B cell (primary cell): Measurements from ENCODE around the gene POU2F3. TPM values are rescaled to one million over a fixed set of nuclear protein-coding genes. Genes with fewer than 3 reads are reported as not detected.

Experiments used
- ATAC-seq: fragments of 200-7000 bp; cut with Tn5 transposase; one replicate; pipeline ENCODE4 v1.10.0; 2021; ENCODE audit warnings: low read depth, mild to moderate bottlenecking, moderate number of reproducible peaks, moderate library complexity
- CTCF ChIA-PET: fragments of 350-600 bp; sonication (Branson Sonifier 250); formaldehyde crosslinking; loops from one replicate; lab custom pipeline; 2021; ENCODE audit warnings: antibody characterized with exemption, inconsistent platforms; lab: Charles Lee
- POLR2A ChIA-PET: fragments of 350-600 bp; sonication (Branson Sonifier 250); formaldehyde crosslinking; loops from one replicate; lab custom pipeline; 2021; ENCODE audit warnings: antibody characterized with exemption; lab: Charles Lee
- DNase-seq: peaks from one replicate; pipeline ENCODE4 v3.0.0; 2013
- H2AFZ ChIP-seq: 2 replicates; pipeline ENCODE4 v1.6.1; 2012; ENCODE audit warnings: mild to moderate bottlenecking, low read depth, low read length; ENCODE audit not compliant: insufficient read depth, poor library complexity, severe bottlenecking
- H3K27ac ChIP-seq, 2 donors: 1 replicate in 1 of 2; 2 replicates in 1 of 2; pipeline ENCODE4 v1.5.1; 2012 to 2013; ENCODE audit warnings: low read length in 2 of 2, mild to moderate bottlenecking in 2 of 2, moderate library complexity in 1 of 2
- H3K27me3 ChIP-seq, 4 experiments: fragments of 200-600 bp in 1 of 4; sonication (generic) in 1 of 4; replicated peaks in 1 of 4; 1 replicate in 2 of 4; 2 replicates in 2 of 4; pipeline versions ENCODE4 v1.6.1 to v1.7.0; 2013 to 2016; ENCODE audit warnings: low read length in 3 of 4, mild to moderate bottlenecking in 2 of 4, mixed read lengths in 1 of 4, moderate library complexity in 1 of 4; ENCODE audit not compliant: insufficient read depth in 4 of 4, control insufficient read depth in 3 of 4; ENCODE audit errors: control extremely low read depth in 1 of 4
- H3K36me3 ChIP-seq, 2 experiments: replicated peaks in 1 of 2; 1 replicate in 1 of 2; 2 replicates in 1 of 2; pipeline versions ENCODE4 v1.6.1 to v1.7.1; 2013; ENCODE audit warnings: low read length in 1 of 2; ENCODE audit not compliant: insufficient read depth in 2 of 2, control insufficient read depth in 1 of 2; ENCODE audit errors: control extremely low read depth in 1 of 2, extremely low read depth in 1 of 2
- H3K4me1 ChIP-seq, 2 donors: fragments of 200-600 bp in 1 of 2; sonication (generic) in 1 of 2; 1 replicate in 1 of 2; 2 replicates in 1 of 2; pipeline versions ENCODE4 v1.5.1 to v1.6.1; 2013 to 2017; ENCODE audit warnings: low read length in 2 of 2; ENCODE audit not compliant: control insufficient read depth in 2 of 2, insufficient read depth in 2 of 2
- H3K4me2 ChIP-seq: replicated peaks from 2 replicates; pipeline ENCODE3; 2012; ENCODE audit warnings: mild to moderate bottlenecking, low read depth, low read length; ENCODE audit not compliant: poor library complexity, severe bottlenecking
- H3K4me3 ChIP-seq, 5 experiments: fragments of 200-600 bp in 1 of 5; sonication (generic) in 1 of 5; 1 replicate in 3 of 5; 2 replicates in 2 of 5; pipeline versions ENCODE4 v1.5.1 to v1.7.0; 2011 to 2016; ENCODE audit warnings: low read length in 4 of 5, mild to moderate bottlenecking in 4 of 5, low read depth in 2 of 5, control low read depth in 1 of 5, moderate library complexity in 1 of 5; ENCODE audit not compliant: insufficient read depth in 1 of 5; ENCODE audit errors: control extremely low read depth in 1 of 5, extremely low read depth in 1 of 5
- H3K79me2 ChIP-seq: fragments of 200-600 bp; sonication (generic); one replicate; pipeline ENCODE4 v1.6.0; 2016; ENCODE audit warnings: low read length; ENCODE audit not compliant: control insufficient read depth, insufficient read depth
- H3K9ac ChIP-seq: fragments of 200-600 bp; sonication (generic); 2 replicates; pipeline ENCODE4 v1.6.1; 2017; ENCODE audit warnings: mild to moderate bottlenecking, low read length, moderate library complexity
- H3K9me3 ChIP-seq, 3 donors: one replicate each; pipeline versions ENCODE4 v1.6.1 to v1.7.1; 2013; ENCODE audit warnings: low read length in 2 of 3; ENCODE audit not compliant: control insufficient read depth in 2 of 3, insufficient read depth in 1 of 3; ENCODE audit errors: control extremely low read depth in 1 of 3
- H4K20me1 ChIP-seq: 2 replicates; pipeline ENCODE4 v1.6.0; 2012; ENCODE audit warnings: mild to moderate bottlenecking, low read length; ENCODE audit not compliant: insufficient read depth, control insufficient read depth, poor library complexity, severe bottlenecking
- H3K27ac Mint-ChIP-seq: one replicate; pipeline ENCODE4 v1.8.0; 2021; ENCODE audit warnings: mixed read lengths
- H3K27me3 Mint-ChIP-seq: one replicate; pipeline ENCODE4 v1.8.0; 2021; ENCODE audit warnings: mixed read lengths
- H3K4me1 Mint-ChIP-seq: one replicate; pipeline ENCODE4 v1.8.0; 2021; ENCODE audit warnings: mixed read lengths
- H3K4me3 Mint-ChIP-seq: one replicate; pipeline ENCODE4 v1.8.0; 2021; ENCODE audit warnings: mixed read lengths
- H3K9me3 Mint-ChIP-seq: one replicate; pipeline ENCODE4 v1.8.0; 2022; ENCODE audit warnings: mixed read lengths; ENCODE audit not compliant: insufficient read depth
- EZH2 ChIP-seq: IDR thresholded peaks from 2 replicates; pipeline ENCODE4 v1.6.1; 2012; ENCODE audit warnings: borderline replicate concordance, low read depth, mild to moderate bottlenecking, moderate library complexity, low read length; ENCODE audit not compliant: insufficient read depth, poor library complexity, severe bottlenecking
- WGBS: methylation state at CpG from one replicate; pipeline ENCODE4 v1.1.5; 2013; ENCODE audit warnings: missing lambda C conversion rate; ENCODE audit not compliant: insufficient coverage; 5-methylcytosine and 5-hydroxymethylcytosine counted together
- intact Hi-C: fragments of 100-400 bp; cut with micrococcal nuclease; formaldehyde crosslinking; loops from one replicate; pipeline ENCODE4 v1.10.0; 2022
- polyA plus RNA-seq: library from polyadenylated mRNA; depleted of rRNA; stranded (reverse); fragments of >200 nt; gene quantifications from 2 replicates; pipeline ENCODE4 v1.2.3, GENCODE V29; 2012
- total RNA-seq, 2 donors: library from RNA; stranded (reverse); fragments of 120-200 nt in 1 of 2; gene quantifications; 1 replicate in 1 of 2; 2 replicates in 1 of 2; pipeline versions ENCODE4 v1.2.3 to v1.2.4, GENCODE V29; 2013 to 2022
- TF ChIP-seq, protein P1 (sequence below): fragments of 200-600 bp; IDR thresholded peaks from one replicate; pipeline ENCODE4 v1.8.0; 2022; ENCODE audit warnings: antibody characterized with exemption, mild to moderate bottlenecking

The POU2F3 gene
- total and polyA plus RNA-seq, 2 donors (not counting 1 experiment from before 2014, with no cell fraction given) = not detected

DNA sequence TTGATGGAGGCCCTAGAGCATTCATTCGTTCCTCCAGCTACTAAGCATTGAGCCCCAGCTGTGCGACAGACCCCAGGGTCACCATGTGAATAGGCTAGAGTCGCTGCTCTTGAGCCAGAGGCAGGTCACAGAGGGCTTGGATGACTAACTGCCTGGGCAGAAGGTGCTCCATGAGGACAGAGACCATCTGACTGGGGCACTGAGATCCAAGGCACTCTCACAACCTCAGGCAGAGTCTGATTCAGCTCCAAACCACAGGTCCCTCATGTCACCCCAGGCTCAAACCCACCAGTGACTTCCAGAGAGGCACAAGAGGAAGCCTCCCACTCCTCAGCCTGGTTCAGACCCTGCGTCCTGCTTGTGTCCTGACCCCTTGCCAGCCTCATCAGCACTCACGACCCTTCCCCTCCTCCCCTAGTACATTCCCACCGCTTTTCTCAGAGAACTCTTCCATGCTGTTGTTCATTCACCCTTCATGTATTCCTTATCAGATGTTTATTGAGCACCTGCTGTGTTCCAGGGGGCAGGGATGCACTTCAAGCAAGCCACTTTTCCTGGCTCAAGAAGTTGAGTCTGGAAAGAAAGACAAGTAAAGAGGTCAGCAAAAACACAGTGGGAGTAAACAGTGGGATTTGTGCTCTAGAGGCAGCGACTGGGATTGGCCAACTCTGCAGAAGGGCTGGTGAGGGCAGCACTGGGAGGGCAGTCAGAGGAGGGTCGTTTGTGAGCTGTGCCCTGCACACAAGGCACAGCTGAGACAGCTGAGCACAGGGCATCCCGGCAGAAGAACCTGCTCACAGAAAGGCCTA, 19.8 kb upstream of the POU2F3 start:
- 66% methylated on average over 9 of the region's 9 CpGs for WGBS
- no peak for ATAC-seq
- DNase-seq = no peak
- Mint-ChIP-seq H3K4me3 (no peak overlapping the region), H3K9me3 (no peaks in the 10 kb centered on the region), H3K4me1 (peaks cover 8% of the 10 kb centered on the region), H3K27ac (no peak overlapping the region), H3K27me3 (peaks cover 12% of the 10 kb centered on the region)
- Histone ChIP-seq H3K4me1 (peaks cover 5 to 6% of the 10 kb centered on the region in 2 donors), H3K27me3 (no peaks in the 10 kb centered on the region), H3K36me3 (no peaks in the 10 kb centered on the region), H3K4me2 (no peak overlapping the region), H3K9me3 (no peaks in the 10 kb centered on the region), H3K27ac (no peak overlapping the region), H3K9ac (no peak overlapping the region), H2AFZ (no peak overlapping the region), H3K79me2 (no peaks in the 10 kb centered on the region), H4K20me1 (no peaks in the 10 kb centered on the region), H3K4me3 (no peak overlapping the region)
- ChIA-PET CTCF (no interaction called here), POLR2A (no interaction called here)
- TF ChIP-seq EZH2 = no peak
- TF ChIP-seq, protein P1, sequence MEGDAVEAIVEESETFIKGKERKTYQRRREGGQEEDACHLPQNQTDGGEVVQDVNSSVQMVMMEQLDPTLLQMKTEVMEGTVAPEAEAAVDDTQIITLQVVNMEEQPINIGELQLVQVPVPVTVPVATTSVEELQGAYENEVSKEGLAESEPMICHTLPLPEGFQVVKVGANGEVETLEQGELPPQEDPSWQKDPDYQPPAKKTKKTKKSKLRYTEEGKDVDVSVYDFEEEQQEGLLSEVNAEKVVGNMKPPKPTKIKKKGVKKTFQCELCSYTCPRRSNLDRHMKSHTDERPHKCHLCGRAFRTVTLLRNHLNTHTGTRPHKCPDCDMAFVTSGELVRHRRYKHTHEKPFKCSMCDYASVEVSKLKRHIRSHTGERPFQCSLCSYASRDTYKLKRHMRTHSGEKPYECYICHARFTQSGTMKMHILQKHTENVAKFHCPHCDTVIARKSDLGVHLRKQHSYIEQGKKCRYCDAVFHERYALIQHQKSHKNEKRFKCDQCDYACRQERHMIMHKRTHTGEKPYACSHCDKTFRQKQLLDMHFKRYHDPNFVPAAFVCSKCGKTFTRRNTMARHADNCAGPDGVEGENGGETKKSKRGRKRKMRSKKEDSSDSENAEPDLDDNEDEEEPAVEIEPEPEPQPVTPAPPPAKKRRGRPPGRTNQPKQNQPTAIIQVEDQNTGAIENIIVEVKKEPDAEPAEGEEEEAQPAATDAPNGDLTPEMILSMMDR = no peak
- intact Hi-C loops = no loop called here

DNA sequence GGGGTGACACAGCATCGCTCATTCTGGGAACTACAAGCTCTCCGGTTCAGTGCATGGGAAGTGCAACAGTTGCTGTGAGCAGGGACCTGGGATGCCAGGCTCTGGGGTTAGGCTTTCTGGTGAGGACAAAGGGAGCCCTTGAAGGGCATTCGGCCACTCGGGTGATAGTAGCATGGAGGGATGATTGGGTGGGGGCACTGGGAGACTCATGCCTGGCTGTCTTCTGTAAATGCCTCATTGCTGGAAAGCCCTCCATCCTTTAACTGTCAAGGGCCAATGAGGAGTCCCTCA, 19.2 kb upstream of the POU2F3 start:
- ChIA-PET CTCF (no interaction called here), POLR2A (no interaction called here)
- WGBS = 90% methylated on average over 2 of the region's 4 CpGs
- Mint-ChIP-seq H3K9me3 (no peaks in the 10 kb centered on the region), H3K27me3 (peaks cover 18% of the 10 kb centered on the region), H3K4me3 (no peak overlapping the region), H3K4me1 (peaks cover 11% of the 10 kb centered on the region), H3K27ac (no peak overlapping the region)
- Histone ChIP-seq H3K4me2 (no peak overlapping the region), H3K9me3 (no peaks in the 10 kb centered on the region), H4K20me1 (no peaks in the 10 kb centered on the region), H3K27ac (no peak overlapping the region), H3K9ac (no peak overlapping the region), H3K36me3 (no peaks in the 10 kb centered on the region), H3K79me2 (no peaks in the 10 kb centered on the region), H3K4me3 (no peak overlapping the region), H2AFZ (no peak overlapping the region), H3K27me3 (no peaks in the 10 kb centered on the region), H3K4me1 (peaks cover 7 to 8% of the 10 kb centered on the region in 2 donors)
- TF ChIP-seq, protein P1 = no peak
- TF ChIP-seq EZH2 = no peak
- ATAC-seq (no peak), DNase-seq (no peak)
- intact Hi-C loops = no loop called here
